ACC112 (cell line): ENCODE results near the gene RTKN2.
A peak's percentile ranks its signal among the peaks of the same experiment; 100 is the strongest.
"Not testable (repeated sequence)": the region's sequence is repeated elsewhere in the genome, so short reads cannot be mapped to it uniquely, and the experiment has no call there.

Experiments used
- H2AFZ ChIP-seq: fragments of 200-600 bp; sonication (generic); one replicate; pipeline ENCODE4 v1.6.0; 2017; ENCODE audit warnings: antibody characterized with exemption, low read length; ENCODE audit not compliant: unreplicated experiment
- H3K27ac ChIP-seq: fragments of 200-600 bp; sonication (generic); 2 replicates; pipeline ENCODE4 v1.5.1; 2014; ENCODE audit warnings: low read depth, mild to moderate bottlenecking, antibody characterized with exemption, low read length, moderate library complexity
- H3K27me3 ChIP-seq: fragments of 200-600 bp; sonication (generic); 2 replicates; pipeline ENCODE4 v1.6.1; 2014; ENCODE audit warnings: mild to moderate bottlenecking, antibody characterized with exemption, low read length, moderate library complexity, mixed read lengths; ENCODE audit not compliant: insufficient read depth
- H3K36me3 ChIP-seq: fragments of 200-600 bp; sonication (generic); 2 replicates; pipeline ENCODE4 v1.6.1; 2016; ENCODE audit warnings: mild to moderate bottlenecking, antibody characterized with exemption, low read length, moderate library complexity, mixed read lengths; ENCODE audit not compliant: insufficient read depth
- H3K4me1 ChIP-seq: fragments of 200-600 bp; sonication (generic); one replicate; pipeline ENCODE4 v1.6.1; 2016; ENCODE audit warnings: low read length, mixed read lengths; ENCODE audit not compliant: insufficient read depth, unreplicated experiment, control insufficient read depth
- H3K4me3 ChIP-seq: fragments of 200-600 bp; sonication (generic); 2 replicates; pipeline ENCODE4 v1.5.1; 2014; ENCODE audit warnings: mild to moderate bottlenecking, low read depth, low read length
- H3K79me2 ChIP-seq: fragments of 200-600 bp; sonication (generic); one replicate; pipeline ENCODE4 v1.6.0; 2016; ENCODE audit warnings: low read length; ENCODE audit not compliant: control insufficient read depth, unreplicated experiment, insufficient read depth

The RTKN2 gene

GRCh38 chr10:62242965-62243646 is 25.5 kb downstream of the RTKN2 start:
- H3K27ac ChIP-seq = peak overlapping the region; percentile 87
- H3K4me3 ChIP-seq = peak overlapping the region; percentile 87

GRCh38 chr10:62241521-62241920 is 27.1 kb downstream of the RTKN2 start:
- not testable (repeated sequence) for H3K4me3 ChIP-seq, H2AFZ ChIP-seq, H3K27ac ChIP-seq, H3K27me3 ChIP-seq, H3K36me3 ChIP-seq
- peaks cover 27% of the 10 kb centered on the region for H3K79me2 ChIP-seq
- peaks cover 46% of the 10 kb centered on the region for H3K4me1 ChIP-seq

More at GRCh38 chr10:62242965-62243646, 25.5 kb downstream of the RTKN2 start:
- peaks cover 34% of the 10 kb centered on the region for H3K79me2 ChIP-seq
- H3K36me3 ChIP-seq, H3K27me3 ChIP-seq: not testable (repeated sequence)
- H2AFZ ChIP-seq = peak overlapping the region; percentile 7
- H3K4me1 ChIP-seq = peaks cover 52% of the 10 kb centered on the region

- H3K4me1 ChIP-seq = peaks cover 45% of the 10 kb centered on the region
- peak overlapping the region; percentile 32; the same call in 1 of the 2 replicates for H3K4me3 ChIP-seq
- H3K79me2 ChIP-seq = peaks cover 14% of the 10 kb centered on the region
- no peaks in the 10 kb centered on the region for H3K36me3 ChIP-seq
- peak overlapping the region; percentile 46 for H3K27ac ChIP-seq
- H3K27me3 ChIP-seq = no peaks in the 10 kb centered on the region
- H2AFZ ChIP-seq = peak overlapping the region; percentile 25
Observed at GRCh38 chr10:62239994-62240393, 28.6 kb downstream of the RTKN2 start.

- H2AFZ ChIP-seq = peak overlapping the region; percentile 61
- H3K27ac ChIP-seq = peak overlapping the region; percentile 95
- H3K4me1 ChIP-seq = peaks cover 52% of the 10 kb centered on the region
Observed at GRCh38 chr10:62238880-62239279, 29.8 kb downstream of the RTKN2 start.

GRCh38 chr10:62237966-62238365 is 30.7 kb downstream of the RTKN2 start:
- peak overlapping the region; percentile 95 for H3K27ac ChIP-seq
- H3K36me3 ChIP-seq = no peaks in the 10 kb centered on the region
- H3K4me3 ChIP-seq = no peak overlapping the region
- no peak overlapping the region for H2AFZ ChIP-seq
- H3K4me1 ChIP-seq = peaks cover 59% of the 10 kb centered on the region
- H3K27me3 ChIP-seq = no peaks in the 10 kb centered on the region
- H3K79me2 ChIP-seq = no peaks in the 10 kb centered on the region

More at GRCh38 chr10:62238880-62239279, 29.8 kb downstream of the RTKN2 start:
- Histone ChIP-seq H3K27me3 (no peaks in the 10 kb centered on the region), H3K79me2 (peaks cover 6% of the 10 kb centered on the region), H3K4me3 (peak overlapping the region; percentile 20), H3K36me3 (no peaks in the 10 kb centered on the region)

- H3K4me1 ChIP-seq = peaks cover 61% of the 10 kb centered on the region
- H3K36me3 ChIP-seq = no peaks in the 10 kb centered on the region
- no peaks in the 10 kb centered on the region for H3K79me2 ChIP-seq
- no peak overlapping the region for H2AFZ ChIP-seq
- H3K4me3 ChIP-seq = no peak overlapping the region; the same call in 1 of the 2 replicates
- peak overlapping the region; percentile 95 for H3K27ac ChIP-seq
- H3K27me3 ChIP-seq = no peaks in the 10 kb centered on the region
Observed at GRCh38 chr10:62237506-62237905, 31.1 kb downstream of the RTKN2 start.

GRCh38 chr10:62234077-62234605 is 34.5 kb downstream of the RTKN2 start:
- peak overlapping the region; percentile 2 for H2AFZ ChIP-seq
- no peaks in the 10 kb centered on the region for H3K79me2 ChIP-seq
- peak overlapping the region; percentile 95 for H3K27ac ChIP-seq
- H3K4me1 ChIP-seq = peaks cover 73% of the 10 kb centered on the region
- peak overlapping the region; percentile 44 for H3K4me3 ChIP-seq
- H3K27me3 ChIP-seq = no peaks in the 10 kb centered on the region
- no peaks in the 10 kb centered on the region for H3K36me3 ChIP-seq

- peaks cover 67% of the 10 kb centered on the region for H3K4me1 ChIP-seq
- H2AFZ ChIP-seq = peak overlapping the region; percentile 60
- peak overlapping the region; percentile 95 for H3K27ac ChIP-seq
- H3K4me3 ChIP-seq = peak overlapping the region; percentile 30
- no peaks in the 10 kb centered on the region for H3K27me3 ChIP-seq
- H3K79me2 ChIP-seq = no peaks in the 10 kb centered on the region
- no peaks in the 10 kb centered on the region for H3K36me3 ChIP-seq
Observed at GRCh38 chr10:62233356-62234076, 35.1 kb downstream of the RTKN2 start.

GRCh38 chr10:62231805-62232204 is 36.8 kb downstream of the RTKN2 start:
- H3K36me3 ChIP-seq = no peaks in the 10 kb centered on the region
- H2AFZ ChIP-seq = peak overlapping the region; percentile 47
- peak overlapping the region; percentile 43 for H3K4me3 ChIP-seq
- H3K27ac ChIP-seq = peak overlapping the region; percentile 95
- peaks cover 58% of the 10 kb centered on the region for H3K4me1 ChIP-seq
- no peaks in the 10 kb centered on the region for H3K27me3 ChIP-seq
- no peaks in the 10 kb centered on the region for H3K79me2 ChIP-seq

GRCh38 chr10:62231371-62231770 is 37.3 kb downstream of the RTKN2 start:
- Histone ChIP-seq H3K4me1 (peaks cover 53% of the 10 kb centered on the region), H3K27me3 (no peaks in the 10 kb centered on the region), H3K79me2 (no peaks in the 10 kb centered on the region), H3K27ac (peak overlapping the region; percentile 95), H2AFZ (no peak overlapping the region), H3K36me3 (no peaks in the 10 kb centered on the region), H3K4me3 (peak overlapping the region; percentile 43)
